HEK293 (cell line): ENCODE measurements around the gene AGAP5.

Experiments used
- CTCF ChIA-PET: fragments of 350-600 bp; formaldehyde crosslinking; extraction: SDS; loops from one replicate; lab custom pipeline; 2021; ENCODE audit warnings: antibody characterized with exemption; lab: Yijun Ruan, JAX
- POLR2A ChIA-PET: fragments of 300-600 bp; formaldehyde crosslinking; extraction: SDS; loops from one replicate; lab custom pipeline; 2020; ENCODE audit warnings: antibody characterized with exemption, inconsistent platforms; lab: Yijun Ruan, JAX
- H3K27ac ChIP-seq: fragments of 200-500 bp; sonication (Bioruptor generic); 2 replicates; pipeline ENCODE4 v1.5.1; 2014; ENCODE audit warnings: low read depth, low read length, control low read depth, inconsistent platforms; ENCODE audit errors: extremely low read depth
- H3K36me3 ChIP-seq, 2 experiments: fragments of 200-500 bp in 1 of 2; sonication (Bioruptor generic) in 1 of 2; 1 replicate in 1 of 2; 2 replicates in 1 of 2; pipeline ENCODE4 v1.5.1; 2014 to 2017; ENCODE audit warnings: inconsistent platforms in 2 of 2, low read length in 2 of 2; ENCODE audit not compliant: control insufficient read depth in 2 of 2, insufficient read depth in 1 of 2
- H3K4me1 ChIP-seq: fragments of 200-500 bp; sonication (Bioruptor generic); 2 replicates; pipeline ENCODE4 v1.5.1; 2014; ENCODE audit warnings: mild to moderate bottlenecking, low read length, inconsistent platforms; ENCODE audit not compliant: control insufficient read depth, insufficient read depth
- H3K4me3 ChIP-seq: 2 replicates; pipeline ENCODE4 v1.5.1; 2011; ENCODE audit warnings: low read depth, mild to moderate bottlenecking, control low read depth, low read length, moderate library complexity
- H3K9me3 ChIP-seq: fragments of 200-500 bp; sonication (Bioruptor generic); 2 replicates; pipeline ENCODE4 v1.5.1; 2014; ENCODE audit warnings: low read depth, low read length, inconsistent platforms; ENCODE audit not compliant: control insufficient read depth, insufficient read depth
- ATF2 ChIP-seq: fragments of 450-650 bp; formaldehyde crosslinking; IDR thresholded peaks from 2 replicates; pipeline ENCODE4 v1.5.1; 2016; ENCODE audit warnings: missing biosample characterization, missing genetic modification characterization, low read depth
- BCL11A ChIP-seq: fragments of 450-650 bp; formaldehyde crosslinking; IDR thresholded peaks from 2 replicates; pipeline ENCODE4 v1.5.1; 2016; ENCODE audit warnings: low read depth, missing biosample characterization, missing genetic modification characterization
- FEZF1 ChIP-seq: fragments of 450-650 bp; formaldehyde crosslinking; IDR thresholded peaks from 2 replicates; pipeline ENCODE4 v1.5.1; 2016; ENCODE audit warnings: missing biosample characterization, missing genetic modification characterization
- KLF9 ChIP-seq: fragments of 450-650 bp; formaldehyde crosslinking; IDR thresholded peaks from 2 replicates; pipeline ENCODE4 v1.5.1; 2016; ENCODE audit warnings: missing biosample characterization, missing genetic modification characterization, low read depth
- RBAK ChIP-seq: fragments of 450-650 bp; formaldehyde crosslinking; IDR thresholded peaks from 2 replicates; pipeline ENCODE4 v1.5.1; 2016; ENCODE audit warnings: missing biosample characterization, missing genetic modification characterization
- TCF7L2 ChIP-seq: IDR thresholded peaks from 2 replicates; pipeline ENCODE4 v1.6.1; 2011; ENCODE audit warnings: low read depth, mild to moderate bottlenecking, inconsistent platforms, low read length, moderate library complexity, borderline replicate concordance
- ZBTB48 ChIP-seq: fragments of 450-650 bp; formaldehyde crosslinking; IDR thresholded peaks from 2 replicates; pipeline ENCODE4 v1.5.1; 2016; ENCODE audit warnings: missing biosample characterization, missing genetic modification characterization
- ZBTB49 ChIP-seq: fragments of 450-650 bp; formaldehyde crosslinking; IDR thresholded peaks from 2 replicates; pipeline ENCODE4 v1.5.1; 2016; ENCODE audit warnings: missing biosample characterization, missing genetic modification characterization, low read depth
- ZFP3 ChIP-seq: fragments of 450-650 bp; formaldehyde crosslinking; IDR thresholded peaks from 2 replicates; pipeline ENCODE4 v1.5.1; 2016; ENCODE audit warnings: low read depth, missing biosample characterization, missing genetic modification characterization
- ZNF10 ChIP-seq: fragments of 450-650 bp; formaldehyde crosslinking; IDR thresholded peaks from 2 replicates; pipeline ENCODE4 v1.5.1; 2017; ENCODE audit warnings: missing biosample characterization, missing genetic modification characterization
- ZNF140 ChIP-seq: fragments of 450-650 bp; formaldehyde crosslinking; IDR thresholded peaks from 2 replicates; pipeline ENCODE4 v1.5.1; 2016; ENCODE audit warnings: missing biosample characterization, missing genetic modification characterization
- ZNF155 ChIP-seq: fragments of 450-650 bp; formaldehyde crosslinking; IDR thresholded peaks from 2 replicates; pipeline ENCODE4 v1.5.1; 2016; ENCODE audit warnings: missing biosample characterization, missing genetic modification characterization
- ZNF223 ChIP-seq: fragments of 450-650 bp; formaldehyde crosslinking; IDR thresholded peaks from 2 replicates; pipeline ENCODE4 v1.5.1; 2016; ENCODE audit warnings: missing biosample characterization, missing genetic modification characterization
- ZNF341 ChIP-seq: fragments of 450-650 bp; formaldehyde crosslinking; IDR thresholded peaks from 2 replicates; pipeline ENCODE4; 2016; ENCODE audit warnings: low read depth, missing biosample characterization, missing genetic modification characterization
- ZNF529 ChIP-seq: fragments of 450-650 bp; formaldehyde crosslinking; IDR thresholded peaks from 2 replicates; pipeline ENCODE4 v1.5.1; 2017; ENCODE audit warnings: missing genetic modification characterization, missing biosample characterization; ENCODE audit not compliant: insufficient replicate concordance
- ZNF571 ChIP-seq: fragments of 450-650 bp; formaldehyde crosslinking; IDR thresholded peaks from 2 replicates; pipeline ENCODE4 v1.5.0; 2017; ENCODE audit warnings: missing biosample characterization, missing genetic modification characterization
- ZNF580 ChIP-seq: fragments of 450-650 bp; formaldehyde crosslinking; IDR thresholded peaks from 2 replicates; pipeline ENCODE4 v1.5.1; 2016; ENCODE audit warnings: missing biosample characterization, missing genetic modification characterization
- ZNF654 ChIP-seq: fragments of 450-650 bp; formaldehyde crosslinking; IDR thresholded peaks from 2 replicates; pipeline ENCODE4 v1.5.1; 2016; ENCODE audit warnings: low read depth, missing biosample characterization, missing genetic modification characterization
- ZNF677 ChIP-seq: fragments of 450-650 bp; IDR thresholded peaks from 2 replicates; pipeline ENCODE4 v1.5.0; 2018; ENCODE audit warnings: missing biosample characterization, mild to moderate bottlenecking, missing genetic modification characterization, moderate library complexity
- ZNF707 ChIP-seq: fragments of 450-650 bp; formaldehyde crosslinking; IDR thresholded peaks from 2 replicates; pipeline ENCODE4 v1.5.1; 2016; ENCODE audit warnings: missing biosample characterization, missing genetic modification characterization
- ZNF747 ChIP-seq: fragments of 450-650 bp; formaldehyde crosslinking; IDR thresholded peaks from 2 replicates; pipeline ENCODE4 v1.5.1; 2016; ENCODE audit warnings: missing biosample characterization, missing genetic modification characterization

The AGAP5 gene

DNA sequence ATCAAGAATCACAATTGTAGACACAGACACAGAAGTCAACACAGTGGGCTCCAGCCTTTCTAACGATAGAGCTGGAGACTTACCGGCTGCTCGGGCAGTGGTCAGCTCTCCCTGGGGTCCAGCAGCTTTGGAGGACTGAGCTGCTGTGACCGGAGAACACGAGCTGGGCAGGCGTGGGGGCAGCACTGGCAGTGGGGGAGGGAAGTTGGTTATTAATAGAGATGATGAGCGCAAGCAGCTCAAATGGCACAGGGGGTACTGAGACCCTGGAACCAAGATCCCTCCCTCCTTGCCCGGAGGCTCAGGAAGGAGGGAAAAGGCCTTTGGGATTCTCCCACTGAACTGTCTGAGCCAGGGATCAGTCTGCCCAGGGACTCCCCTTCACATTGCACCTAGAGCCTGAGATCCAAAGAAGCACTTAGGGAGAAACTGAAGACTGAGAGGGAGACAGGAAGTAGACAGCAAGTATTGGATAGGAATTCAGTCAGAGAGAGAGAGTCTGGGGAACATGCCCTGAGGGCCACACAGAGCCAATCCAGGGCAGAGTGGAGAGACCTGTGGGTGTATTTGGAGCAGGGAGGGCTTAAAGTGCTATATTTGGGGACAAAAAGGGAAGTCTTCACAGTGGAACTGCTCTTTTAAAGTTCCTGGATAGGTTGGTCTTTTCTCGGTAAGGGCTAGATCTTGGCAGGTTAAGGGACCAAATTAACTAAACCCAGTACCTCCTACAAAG is 56.4 kb downstream of the AGAP5 start, which contains the start of gene MYOZ1:
Gene MYOZ1 (minus strand): TSS at position 147 of the 733 bp plus-strand sequence. CDS start 1,457 bp downstream, outside the sequence.
- TF ChIP-seq FEZF1 (tag by site-specific recombination) (0 out of 2 replicates have a peak, but pooled peaks have one; percentile 9), ZBTB48 (tag by site-specific recombination) (0 out of 2 replicates have a peak, but pooled peaks have one; percentile 19), TCF7L2 (no peak)
- TF ChIP-seq, all 188 proteins: peak for 2
- ChIA-PET POLR2A (interaction anchor here (1.4 kb wide), 1 partner anchor 16 kb away, joined by 3 read pairs; no protein-coding TSS in a partner anchor), CTCF (interaction anchor here (0.6 to 9.1 kb wide), 3 partner anchors 40 to 280 kb away, joined by 3 to 168 read pairs (median 3); no protein-coding TSS in a partner anchor)
- no peaks in the 10 kb centered on the region; a peak in 1 of 3 replicates for H3K36me3 ChIP-seq
- H3K4me1 ChIP-seq = no peaks in the 10 kb centered on the region
- no peaks in the 10 kb centered on the region for H3K9me3 ChIP-seq
- H3K27ac ChIP-seq = no peak within 1 kb of the TSS
- H3K4me3 ChIP-seq = no peak within 1 kb of the TSS

GRCh38 chr10:73639286-73639685 is 58.6 kb downstream of the AGAP5 start:
- ChIA-PET CTCF (interaction anchor here (9.1 kb wide), 1 partner anchor 110 kb away, joined by 168 read pairs; no protein-coding TSS in a partner anchor), POLR2A (interaction anchor here (0.5 kb wide), 1 partner anchor 12 kb away, joined by 4 read pairs; no protein-coding TSS in a partner anchor)
- no peaks in the 10 kb centered on the region; a peak in 1 of 3 replicates for H3K36me3 ChIP-seq
- H3K27ac ChIP-seq = no peak overlapping the region
- H3K4me3 ChIP-seq = no peak overlapping the region
- H3K9me3 ChIP-seq = no peaks in the 10 kb centered on the region
- H3K4me1 ChIP-seq = no peaks in the 10 kb centered on the region
- TF ChIP-seq ZNF529 (tag by site-specific recombination) = no peak
- TF ChIP-seq ZNF707 (tag by site-specific recombination) = no peak
- TF ChIP-seq ZNF140 = no peak
- no peak for TF ChIP-seq ATF2 (tag by site-specific recombination)
- TF ChIP-seq KLF9 = no peak
- no peak for TF ChIP-seq ZNF10
- no peak for TF ChIP-seq ZNF341 (tag by site-specific recombination)
- TF ChIP-seq ZFP3 (tag by site-specific recombination) = no peak
- TF ChIP-seq RBAK (tag by site-specific recombination) = no peak
- no peak for TF ChIP-seq ZNF155 (tag by site-specific recombination)
- TF ChIP-seq BCL11A (tag by site-specific recombination) = no peak
- no peak for TF ChIP-seq ZNF654 (tag by site-specific recombination)
- TF ChIP-seq ZBTB49 = no peak
- TF ChIP-seq ZNF223 (tag by site-specific recombination) = no peak
- TF ChIP-seq ZNF677 (tag by site-specific recombination) = no peak
- no peak for TF ChIP-seq ZNF747 (tag by site-specific recombination)
- TF ChIP-seq ZNF571 = no peak
- TF ChIP-seq ZNF580 (tag by site-specific recombination) = no peak
